ENCODE results near the gene TNS4.

Gene TNS4

GRCh38 chr17:40463122-40463550, 38.3 kb downstream of the TNS4 start:
- in situ Hi-C loops (cut with MboI; ENCODE audit: low pct_unique_long_range_greater_than_20kb, low sequenced_read_pairs), result no loop called here
- no peak for DNase-seq

GRCh38 chr17:40462343-40463121, 38.9 kb downstream of the TNS4 start:
- in situ Hi-C loops (cut with MboI; ENCODE audit: low pct_unique_long_range_greater_than_20kb, low sequenced_read_pairs), result no loop called here
- DNase-seq, result no peak

GRCh38 chr17:40461732-40462342, 39.6 kb downstream of the TNS4 start:
- no peak for DNase-seq
- in situ Hi-C loops (cut with MboI; ENCODE audit: low pct_unique_long_range_greater_than_20kb, low sequenced_read_pairs), result no loop called here

GRCh38 chr17:40460968-40461731, 40.3 kb downstream of the TNS4 start:
- in situ Hi-C loops (cut with MboI; ENCODE audit: low pct_unique_long_range_greater_than_20kb, low sequenced_read_pairs), result no loop called here
- no peak for DNase-seq

GRCh38 chr17:40460604-40460967, 40.8 kb downstream of the TNS4 start:
- in situ Hi-C loops (cut with MboI; ENCODE audit: low pct_unique_long_range_greater_than_20kb, low sequenced_read_pairs), result no loop called here
- DNase-seq, result no peak

GRCh38 chr17:40459636-40460603, 41.5 kb downstream of the TNS4 start:
- in situ Hi-C loops (cut with MboI; ENCODE audit: low pct_unique_long_range_greater_than_20kb, low sequenced_read_pairs), result no loop called here
- DNase-seq, result no peak

GRCh38 chr17:40458851-40459482, 42.5 kb downstream of the TNS4 start:
- in situ Hi-C loops (cut with MboI; ENCODE audit: low pct_unique_long_range_greater_than_20kb, low sequenced_read_pairs), result no loop called here
- DNase-seq, result no peak

GRCh38 chr17:40457964-40458791, 43.2 kb downstream of the TNS4 start:
- in situ Hi-C loops (cut with MboI; ENCODE audit: low pct_unique_long_range_greater_than_20kb, low sequenced_read_pairs), result no loop called here
- no peak for DNase-seq

- no peak for DNase-seq
- in situ Hi-C loops (cut with MboI; ENCODE audit: low pct_unique_long_range_greater_than_20kb, low sequenced_read_pairs), result no loop called here
Measured at GRCh38 chr17:40457369-40457768, 44.1 kb downstream of the TNS4 start.

- in situ Hi-C loops (cut with MboI; ENCODE audit: low pct_unique_long_range_greater_than_20kb, low sequenced_read_pairs), result no loop called here
- no peak for DNase-seq
Measured at GRCh38 chr17:40456396-40456951, 44.9 kb downstream of the TNS4 start.

GRCh38 chr17:40454613-40454995, 46.8 kb downstream of the TNS4 start:
- DNase-seq, result no peak
- in situ Hi-C loops (cut with MboI; ENCODE audit: low pct_unique_long_range_greater_than_20kb, low sequenced_read_pairs), result no loop called here

GRCh38 chr17:40453881-40454612, 47.4 kb downstream of the TNS4 start:
- in situ Hi-C loops (cut with MboI; ENCODE audit: low pct_unique_long_range_greater_than_20kb, low sequenced_read_pairs), result no loop called here
- DNase-seq, result no peak

GRCh38 chr17:40452921-40453378, 48.5 kb downstream of the TNS4 start:
- in situ Hi-C loops (cut with MboI; ENCODE audit: low pct_unique_long_range_greater_than_20kb, low sequenced_read_pairs), result no loop called here
- DNase-seq, result no peak

- no peak for DNase-seq
- in situ Hi-C loops (cut with MboI; ENCODE audit: low pct_unique_long_range_greater_than_20kb, low sequenced_read_pairs), result no loop called here
Measured at GRCh38 chr17:40452216-40452787, 49.1 kb downstream of the TNS4 start.

- in situ Hi-C loops (cut with MboI; ENCODE audit: low pct_unique_long_range_greater_than_20kb, low sequenced_read_pairs), result no loop called here
- DNase-seq, result no peak
Measured at GRCh38 chr17:40451420-40451819, 50.0 kb downstream of the TNS4 start.

GRCh38 chr17:40450175-40450574, 51.2 kb downstream of the TNS4 start:
- in situ Hi-C loops (cut with MboI; ENCODE audit: low pct_unique_long_range_greater_than_20kb, low sequenced_read_pairs), result no loop called here
- peak; percentile 60 for DNase-seq
